GM19193 (cell line): ENCODE results near the gene APOO.

Source experiments
- POLR2A ChIP-seq: IDR thresholded peaks from 4 replicates; pipeline ENCODE4 v1.6.1; 2011; ENCODE audit not compliant: insufficient read depth, insufficient read length; ENCODE audit errors: extremely low read depth

The APOO gene

GRCh38 chrX:23919706-23920320, 12.1 kb upstream of the APOO start:
- no peak for TF ChIP-seq POLR2A

GRCh38 chrX:23919148-23919547, 11.4 kb upstream of the APOO start:
- no peak for TF ChIP-seq POLR2A

DNA sequence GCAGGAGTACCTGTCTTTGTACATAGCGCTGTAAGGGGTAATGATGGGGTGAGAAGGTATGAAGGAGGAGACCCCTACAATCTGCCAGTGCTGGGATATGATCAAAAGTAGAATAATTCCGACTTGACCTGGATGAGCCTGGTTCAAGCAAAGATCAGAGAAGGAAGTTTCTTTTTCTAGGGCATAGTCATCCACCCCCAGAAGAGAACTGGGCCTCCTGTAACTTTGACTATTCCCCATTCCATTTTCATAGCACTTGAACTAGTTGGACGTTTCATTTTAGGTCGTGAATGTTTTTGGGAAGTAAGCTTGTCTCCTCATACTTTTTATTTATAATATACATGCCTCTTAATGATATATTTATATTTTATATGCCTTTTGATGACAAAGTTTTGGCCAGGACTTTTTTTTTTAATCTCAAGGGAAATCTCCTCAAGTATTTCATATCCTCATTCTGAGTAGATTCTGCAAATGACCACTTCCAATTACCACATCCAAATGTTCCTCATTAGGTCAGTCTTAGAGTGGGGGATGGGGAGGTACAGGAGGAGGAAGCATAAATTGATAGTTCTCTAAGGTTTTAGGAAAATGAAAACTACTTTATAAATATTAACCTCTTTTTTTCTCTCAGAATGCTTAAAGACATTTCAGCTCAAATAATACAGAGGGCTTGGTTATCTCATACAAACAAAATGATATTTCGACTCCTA, 3.5 kb upstream of the APOO start:
- TF ChIP-seq POLR2A: no peak

- no peak for TF ChIP-seq POLR2A
These were observed 674 bp upstream of the APOO start for GRCh38 chrX:23908219-23909004.

GRCh38 chrX:23907111-23907497, 634 bp downstream of the APOO start:
- no peak for TF ChIP-seq POLR2A

DNA sequence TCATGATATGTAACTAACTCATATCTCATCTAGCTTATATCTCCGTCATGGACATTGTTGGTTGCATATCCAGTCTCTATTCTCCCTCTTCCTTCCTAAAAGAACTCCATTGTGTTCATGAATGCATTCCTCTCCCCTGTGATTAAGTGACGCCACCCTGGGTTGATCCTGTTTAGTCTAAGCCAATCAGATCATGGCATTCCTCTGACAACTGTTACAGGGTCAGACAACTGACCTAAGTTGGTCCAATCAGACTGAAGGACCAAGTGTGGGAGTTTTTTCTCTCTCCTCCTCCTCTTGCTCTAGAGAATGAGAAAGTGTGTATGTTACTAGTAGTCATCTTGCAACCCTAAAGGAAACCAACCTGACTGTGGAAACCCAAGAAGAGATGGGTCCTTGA, 3.6 kb downstream of the APOO start:
- no peak for TF ChIP-seq POLR2A

DNA sequence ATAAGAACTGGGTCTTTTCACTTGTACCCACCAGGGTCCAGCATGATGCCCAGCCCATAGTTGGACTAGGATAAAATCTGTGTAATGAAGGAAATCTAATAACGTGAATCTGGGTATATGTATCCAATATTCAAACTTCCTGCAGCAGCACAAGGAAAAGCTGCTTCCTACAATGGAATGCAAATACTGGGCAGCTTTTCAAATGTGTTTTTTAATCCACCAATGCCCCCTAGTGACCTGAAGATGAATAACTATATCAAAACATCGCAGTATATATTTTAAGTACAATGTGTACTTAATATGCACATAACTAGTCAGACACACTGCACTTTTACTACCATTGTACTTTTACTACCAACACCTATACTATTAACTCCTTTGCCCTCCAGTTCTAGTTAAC, 5.3 kb downstream of the APOO start:
- TF ChIP-seq POLR2A: no peak

DNA sequence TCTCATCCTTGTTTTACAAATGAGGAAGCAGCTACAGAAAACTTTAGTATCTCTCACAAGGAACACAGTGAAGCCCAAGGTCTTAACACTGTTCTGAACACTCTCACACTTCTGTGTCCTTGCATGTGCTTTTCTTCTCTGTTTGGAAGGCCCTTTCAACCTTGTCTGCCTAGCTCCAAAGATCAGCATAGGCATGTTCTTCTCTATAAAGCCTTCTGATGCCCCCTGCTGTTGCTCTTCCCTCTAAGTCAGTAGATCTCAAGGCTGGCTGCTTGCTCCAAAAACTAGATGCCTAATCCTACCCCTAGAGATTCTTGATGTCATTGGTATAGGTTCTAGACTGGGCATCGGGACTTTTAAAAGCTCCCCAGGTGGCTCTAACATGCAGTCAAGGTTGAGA, 5.9 kb downstream of the APOO start:
- no peak for TF ChIP-seq POLR2A

GRCh38 chrX:23901060-23901459, 6.7 kb downstream of the APOO start:
- no peak for TF ChIP-seq POLR2A

- TF ChIP-seq POLR2A: no peak
These were observed 7.4 kb downstream of the APOO start for GRCh38 chrX:23900220-23900797.

- TF ChIP-seq POLR2A: no peak
These were observed 9.3 kb downstream of the APOO start for GRCh38 chrX:23898412-23898959.

DNA sequence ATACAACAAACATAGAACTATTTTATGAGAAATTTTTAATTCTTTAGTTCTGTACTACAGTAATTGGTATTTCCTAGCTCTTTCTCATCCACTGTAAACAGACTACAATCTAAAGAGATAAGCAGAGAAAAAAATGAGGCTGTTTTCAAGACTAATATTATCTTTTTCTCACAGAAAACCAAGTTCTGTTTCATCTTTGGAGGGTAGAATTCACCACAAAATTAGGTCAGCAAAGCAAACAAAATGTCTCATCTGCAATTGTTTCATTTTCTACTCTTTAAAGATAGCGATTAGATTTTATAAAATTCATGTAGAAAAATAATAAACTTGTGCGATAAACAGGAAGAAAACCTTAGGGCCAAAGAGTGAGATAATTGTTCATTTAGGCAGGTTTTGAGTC, 10.8 kb downstream of the APOO start:
- no peak for TF ChIP-seq POLR2A

DNA sequence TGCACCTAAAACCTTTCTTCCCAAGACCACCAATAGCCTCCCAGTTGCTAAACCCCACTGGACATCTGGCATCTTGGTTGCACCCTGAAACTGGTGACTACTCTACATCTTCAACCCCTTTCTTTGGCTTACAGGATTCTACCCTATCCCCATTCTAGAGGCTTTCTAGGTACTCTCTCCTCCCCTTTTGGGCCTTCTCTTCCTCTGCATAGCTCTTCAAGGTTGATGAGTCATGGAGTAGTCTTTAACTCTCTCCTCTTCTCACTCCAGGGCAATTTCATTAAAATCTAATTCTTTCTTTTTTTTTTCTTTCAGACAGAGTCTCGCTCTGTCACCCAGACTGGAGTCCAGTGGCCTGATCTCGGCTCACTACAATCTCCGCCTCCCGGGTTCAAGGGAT, 16.8 kb downstream of the APOO start:
- no peak for TF ChIP-seq POLR2A

GRCh38 chrX:23888887-23889501, 18.7 kb downstream of the APOO start:
- no peak for TF ChIP-seq POLR2A

- no peak for TF ChIP-seq POLR2A
These were observed 19.8 kb downstream of the APOO start for GRCh38 chrX:23887918-23888317.

GRCh38 chrX:23887451-23887850, 20.3 kb downstream of the APOO start:
- TF ChIP-seq POLR2A: no peak

DNA sequence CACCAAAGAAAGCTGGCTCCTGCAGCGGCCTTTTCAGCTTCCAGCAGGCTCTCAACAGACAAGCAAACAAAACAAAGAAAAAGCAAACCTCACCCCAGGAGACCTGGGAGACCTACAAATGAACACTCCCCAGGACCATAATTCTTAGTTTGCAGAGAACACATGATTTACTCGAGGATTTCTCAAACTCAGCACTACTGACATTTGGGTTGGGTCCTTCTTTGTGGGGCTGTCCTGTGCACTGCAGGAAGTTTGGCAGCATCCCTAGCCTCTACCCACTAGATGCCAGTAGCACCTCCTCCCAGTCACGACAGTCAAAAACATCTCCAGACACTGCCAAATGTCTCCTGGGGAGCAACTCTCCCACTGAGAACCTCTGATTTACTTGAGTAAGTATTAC, 21.9 kb downstream of the APOO start:
- TF ChIP-seq POLR2A: no peak
